Stimulated activated CD4-positive, alpha-beta T cell treated with anti-CD3 and anti-CD28 coated beads, Interleukin-1b, Interleukin-23, amount 100 ng/mL, for 24 hours (primary cell): ENCODE measurements around the gene KMT2B.

ENCODE experiments used
- DNase-seq, 4 experiments: peaks; one replicate each; pipeline ENCODE4 v3.0.0-alpha.2; 2020; ENCODE audit warnings: low read depth in 4 of 4, low spot score in 1 of 4

Gene KMT2B

DNA sequence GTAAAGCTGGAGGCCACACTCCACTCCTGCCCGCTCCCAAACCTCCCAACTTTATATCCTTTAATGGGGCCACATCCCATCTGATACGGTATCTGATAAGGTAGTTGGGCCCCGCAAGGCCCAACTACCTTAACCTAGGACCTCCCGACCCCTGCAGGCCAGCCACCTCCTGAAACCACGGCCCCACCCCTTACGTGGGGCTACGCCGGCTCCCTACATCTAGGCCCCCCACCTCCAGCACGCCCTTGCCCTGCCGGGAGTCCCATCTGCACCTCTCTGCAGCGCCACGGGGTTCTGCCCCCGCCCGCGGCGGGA lies 22.3 kb downstream of the KMT2B start:
- DNase-seq = peak in 1 of 4 experiments; percentile 30

GRCh38 chr19:35740423-35741202 lies 22.8 kb downstream of the KMT2B start:
- peak in 3 of 4 experiments; percentile 89 to 96 (median 93) for DNase-seq

DNA sequence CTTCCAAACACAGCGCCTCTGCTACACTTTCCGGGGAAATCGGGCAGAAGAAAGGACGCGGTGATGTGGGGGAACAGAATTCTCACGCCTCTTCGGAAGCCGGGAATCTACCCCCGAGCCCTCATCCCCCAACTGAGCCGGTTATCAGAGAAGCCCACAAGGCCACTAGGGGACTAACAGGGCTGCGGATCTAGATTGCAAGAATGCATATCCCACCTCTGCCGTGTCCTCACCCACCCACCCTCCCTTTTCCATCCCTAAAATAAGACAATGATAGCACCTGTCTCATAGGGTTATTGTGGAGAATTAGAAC lies 23.4 kb downstream of the KMT2B start:
- no peak for DNase-seq

DNA sequence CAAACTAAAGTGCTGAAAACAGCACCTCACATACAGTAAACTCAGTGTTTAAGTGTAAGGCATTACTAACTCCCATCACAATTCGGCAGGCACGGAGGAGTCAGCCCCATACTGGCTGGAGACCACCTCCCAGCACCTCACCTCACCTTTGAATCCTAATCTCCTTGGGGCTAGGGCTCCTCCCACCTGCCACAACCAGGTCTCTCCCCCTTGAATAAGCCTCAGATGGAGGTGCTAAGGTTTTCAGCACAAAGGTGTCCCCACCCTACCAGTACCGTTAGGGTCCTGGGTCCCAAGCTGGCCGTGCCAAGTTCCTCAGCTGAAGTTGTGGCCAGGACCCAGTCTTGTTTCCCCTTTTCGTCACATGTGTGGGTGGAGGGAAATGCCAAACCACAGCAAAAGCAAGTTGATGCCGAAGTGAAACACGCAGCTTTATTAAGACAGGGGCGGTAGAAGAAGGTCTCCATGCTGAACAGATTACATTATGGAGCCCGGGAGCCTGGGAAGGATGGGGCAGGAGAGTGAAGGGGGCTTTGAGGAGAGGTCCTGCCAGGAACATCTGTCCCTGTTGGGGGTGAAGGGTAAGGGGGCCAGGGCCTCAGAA lies 24.4 kb downstream of the KMT2B start, which contains the start of gene IGFLR1:
Gene IGFLR1, minus strand, starts transcription at position 332 of the 604 bp plus-strand sequence. CDS start 1,272 bp downstream, outside the sequence.
- DNase-seq = peak in 2 of 4 experiments; percentile 60 to 63

- DNase-seq = no peak
Observed at GRCh38 chr19:35743640-35744429, 26.0 kb downstream of the KMT2B start.

DNA sequence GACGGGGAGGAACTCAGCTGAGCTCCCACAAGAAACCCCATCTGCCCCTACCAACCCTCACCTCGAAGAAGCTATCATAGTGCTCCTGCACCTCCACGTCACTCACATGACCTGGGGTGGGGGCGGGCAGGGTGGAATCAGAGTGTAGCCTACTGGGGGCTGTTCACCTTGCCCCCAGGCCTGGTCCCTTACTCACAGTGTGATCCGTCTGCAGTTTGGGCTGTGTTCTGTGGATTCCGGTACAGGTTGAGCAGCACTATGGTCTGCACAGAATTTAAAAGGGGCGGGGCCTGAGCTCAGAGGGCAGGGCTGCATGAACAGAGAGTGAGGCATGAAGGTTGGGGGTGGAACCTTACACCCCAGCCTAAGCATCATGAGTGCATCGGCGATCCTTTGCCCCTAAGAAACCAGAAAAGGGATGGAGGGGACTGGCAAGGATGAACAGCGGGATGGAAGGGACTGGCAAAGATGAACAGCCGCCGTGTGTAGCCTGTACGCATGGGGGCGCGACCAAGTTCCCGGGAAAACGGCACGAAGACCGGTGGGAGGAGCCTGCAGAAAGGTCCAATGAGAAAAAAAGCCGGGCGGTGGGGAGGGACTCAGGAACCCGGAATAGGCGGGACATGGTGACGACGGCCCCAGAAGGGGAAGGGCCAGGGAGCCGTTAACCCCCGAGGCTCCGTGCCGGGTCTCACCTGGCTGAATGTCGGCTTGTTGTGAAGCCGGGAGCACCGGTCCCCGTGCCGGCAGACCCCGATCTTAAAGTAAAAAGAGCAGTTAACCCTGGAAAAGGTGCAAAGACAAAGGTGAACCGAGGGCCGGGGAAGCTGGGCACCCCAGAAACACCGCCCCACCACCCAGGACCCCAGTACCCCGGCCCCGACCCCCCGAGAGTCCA lies 26.9 kb downstream of the KMT2B start:
- peak; percentile 74 to 91 (median 86) for DNase-seq

- peak; percentile 75 to 91 (median 89) for DNase-seq
Observed at GRCh38 chr19:35745328-35746086, 27.7 kb downstream of the KMT2B start, which contains the start of the genes PSENEN and U2AF1L4. PSENEN (plus strand) TSS chr19:35745651; CDS start chr19:35745931, 280 bp downstream. U2AF1L4 (minus strand) TSS chr19:35745418; CDS start chr19:35745391, 27 bp downstream.

DNA sequence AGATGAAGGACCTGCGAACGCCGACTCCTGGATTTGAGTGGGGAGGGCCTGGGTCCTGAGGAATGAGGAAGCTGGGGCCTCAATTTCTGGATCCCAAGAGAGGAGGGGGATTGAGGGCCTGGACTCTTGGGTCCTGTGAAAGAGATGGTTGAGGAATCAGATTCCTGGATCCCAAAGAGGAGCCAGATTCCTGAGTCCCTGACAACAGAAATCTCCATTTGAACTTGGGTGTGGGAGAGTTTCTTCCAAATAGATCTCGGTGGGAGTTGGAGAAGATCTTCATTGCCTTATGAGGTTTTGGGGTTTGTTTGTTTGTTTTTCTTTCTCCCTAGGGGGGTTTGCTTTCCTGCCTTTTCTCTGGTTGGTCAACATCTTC lies 28.3 kb downstream of the KMT2B start:
- no peak for DNase-seq

DNA sequence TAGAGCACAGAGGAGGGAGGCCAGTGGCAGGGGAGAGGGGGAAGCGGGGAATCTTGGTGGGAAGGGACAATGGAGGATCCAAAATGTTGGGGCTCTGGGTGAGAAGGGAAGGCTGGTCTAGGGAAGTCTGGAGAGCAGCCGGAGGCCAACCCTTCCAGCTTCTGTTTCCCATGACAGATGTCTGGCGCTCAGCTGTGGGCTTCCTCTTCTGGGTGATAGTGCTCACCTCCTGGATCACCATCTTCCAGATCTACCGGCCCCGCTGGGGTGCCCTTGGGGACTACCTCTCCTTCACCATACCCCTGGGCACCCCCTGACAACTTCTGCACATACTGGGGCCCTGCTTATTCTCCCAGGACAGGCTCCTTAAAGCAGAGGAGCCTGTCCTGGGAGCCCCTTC lies 28.7 kb downstream of the KMT2B start:
- no peak for DNase-seq

- peak; percentile 93 to 97 (median 95) for DNase-seq
Observed at GRCh38 chr19:35748106-35749020, 30.6 kb downstream of the KMT2B start, which contains the start of gene LIN37. LIN37 (plus strand) TSS chr19:35748576; CDS start chr19:35748725, 149 bp downstream.

DNA sequence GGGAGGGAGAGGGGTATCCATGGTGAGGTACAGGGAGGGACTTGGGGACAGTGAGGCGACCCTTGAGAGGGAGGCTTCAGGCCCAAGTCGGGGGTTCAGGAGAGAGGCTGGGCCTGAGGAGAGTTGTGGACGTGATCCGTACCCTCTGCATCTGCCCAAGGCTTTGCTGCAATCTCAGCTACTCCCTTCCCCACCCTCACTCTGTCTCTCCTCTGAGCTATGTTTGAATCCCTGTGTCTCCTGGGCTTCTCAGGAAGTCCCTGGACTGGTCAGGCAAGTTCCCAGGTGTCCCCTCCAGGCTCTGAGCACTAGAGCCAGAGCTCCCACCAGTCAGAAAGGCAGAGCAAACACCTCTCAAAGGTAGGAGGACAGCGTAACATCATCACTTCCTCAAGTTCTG lies 32.4 kb downstream of the KMT2B start:
- no peak for DNase-seq

DNA sequence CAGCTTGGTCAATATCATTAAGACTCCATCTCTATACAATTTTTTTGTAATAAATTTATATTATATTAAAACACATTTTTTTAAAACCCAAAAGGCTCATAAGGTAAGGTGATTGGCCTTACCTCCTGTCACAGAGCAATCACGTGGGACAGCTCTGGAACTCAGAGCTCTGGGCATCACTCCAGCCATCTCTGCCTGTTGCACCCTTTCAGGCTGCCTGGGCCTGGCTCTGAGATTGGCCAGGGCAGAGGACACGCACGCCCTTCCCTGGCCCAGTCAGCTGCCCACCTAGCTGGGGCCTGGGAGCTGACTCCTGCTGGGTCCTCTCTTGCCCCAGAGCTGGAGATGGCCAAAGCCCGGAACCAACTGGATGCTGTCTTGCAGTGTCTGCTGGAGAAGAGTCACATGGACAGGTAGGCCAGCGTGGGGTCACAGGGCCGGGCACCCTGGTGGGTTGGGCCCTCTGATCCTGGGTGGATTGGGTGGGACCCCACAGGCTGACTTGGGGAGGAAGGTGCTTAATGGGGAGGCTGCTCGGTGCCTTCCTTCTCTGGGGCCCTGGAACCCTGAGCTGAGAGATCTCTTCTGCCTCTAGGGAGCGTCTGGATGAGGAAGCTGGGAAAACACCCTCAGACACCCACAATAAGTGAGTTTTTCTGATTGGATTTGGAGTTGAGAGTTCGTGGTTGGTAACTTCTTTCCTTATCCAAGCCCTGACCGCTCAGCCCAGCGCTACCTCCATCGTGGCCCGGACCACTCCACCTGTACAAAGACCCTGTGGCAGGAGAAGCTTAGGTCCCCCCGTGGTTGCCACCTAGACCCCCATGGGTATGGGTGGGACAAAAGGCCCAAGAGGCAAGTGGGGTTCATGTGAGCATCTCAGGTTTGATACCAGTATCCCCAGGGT lies 34.3 kb downstream of the KMT2B start:
- no peak for DNase-seq

DNA sequence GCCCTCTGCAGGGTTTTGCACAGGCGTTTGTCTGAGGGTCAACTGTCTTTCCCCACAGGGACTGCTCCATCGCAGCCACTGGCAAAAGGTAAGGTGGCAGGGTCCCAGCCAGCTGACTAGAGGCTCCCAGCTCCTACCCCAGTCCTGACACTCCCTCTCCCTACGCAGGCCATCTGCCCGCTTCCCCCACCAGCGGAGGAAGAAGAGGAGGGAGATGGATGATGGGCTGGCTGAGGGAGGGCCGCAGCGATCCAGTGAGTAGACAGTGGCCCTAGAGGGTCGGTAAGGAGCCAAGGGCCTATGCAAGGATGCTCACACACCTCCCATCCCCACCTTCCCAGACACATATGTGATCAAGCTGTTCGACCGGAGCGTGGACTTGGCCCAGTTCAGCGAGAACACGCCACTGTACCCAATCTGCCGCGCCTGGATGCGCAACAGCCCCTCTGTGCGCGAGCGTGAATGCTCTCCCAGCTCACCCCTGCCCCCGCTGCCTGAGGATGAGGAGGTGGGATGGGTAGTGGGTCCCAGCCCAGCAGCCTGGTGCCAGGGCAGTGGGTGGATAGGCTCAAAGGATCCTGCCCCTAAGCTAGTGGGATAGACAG lies 35.0 kb downstream of the KMT2B start:
- no peak for DNase-seq

DNA sequence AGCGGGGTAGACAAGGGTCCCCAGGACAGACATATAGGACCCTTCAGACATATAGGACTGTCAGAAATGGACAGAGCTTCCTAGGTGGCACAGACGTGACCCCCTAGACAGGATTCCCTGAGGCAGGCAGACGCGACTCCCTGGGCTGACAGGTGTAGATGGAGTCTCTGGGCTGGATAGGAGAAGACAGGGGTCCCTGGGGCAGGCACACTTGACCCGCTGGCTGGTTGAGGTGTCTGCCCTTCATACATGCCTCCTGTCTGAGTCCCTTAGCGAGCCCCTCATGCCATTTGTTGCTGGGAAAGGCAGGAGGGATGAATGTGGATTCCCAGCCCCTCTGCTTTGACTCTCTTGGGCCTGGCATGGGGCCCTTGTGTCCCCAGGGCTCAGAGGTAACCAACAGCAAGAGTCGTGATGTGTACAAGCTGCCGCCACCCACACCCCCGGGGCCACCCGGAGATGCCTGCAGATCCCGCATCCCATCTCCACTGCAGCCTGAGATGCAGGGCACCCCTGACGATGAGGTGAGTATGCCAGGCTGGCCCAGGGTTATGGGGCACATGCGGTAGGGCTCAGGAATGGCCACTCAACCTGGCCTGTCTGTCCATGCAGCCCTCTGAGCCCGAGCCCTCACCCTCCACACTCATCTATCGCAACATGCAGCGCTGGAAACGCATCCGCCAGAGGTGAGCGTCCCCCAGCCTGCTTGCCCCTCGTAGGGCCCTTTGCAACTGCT lies 36.0 kb downstream of the KMT2B start:
- no peak for DNase-seq

DNA sequence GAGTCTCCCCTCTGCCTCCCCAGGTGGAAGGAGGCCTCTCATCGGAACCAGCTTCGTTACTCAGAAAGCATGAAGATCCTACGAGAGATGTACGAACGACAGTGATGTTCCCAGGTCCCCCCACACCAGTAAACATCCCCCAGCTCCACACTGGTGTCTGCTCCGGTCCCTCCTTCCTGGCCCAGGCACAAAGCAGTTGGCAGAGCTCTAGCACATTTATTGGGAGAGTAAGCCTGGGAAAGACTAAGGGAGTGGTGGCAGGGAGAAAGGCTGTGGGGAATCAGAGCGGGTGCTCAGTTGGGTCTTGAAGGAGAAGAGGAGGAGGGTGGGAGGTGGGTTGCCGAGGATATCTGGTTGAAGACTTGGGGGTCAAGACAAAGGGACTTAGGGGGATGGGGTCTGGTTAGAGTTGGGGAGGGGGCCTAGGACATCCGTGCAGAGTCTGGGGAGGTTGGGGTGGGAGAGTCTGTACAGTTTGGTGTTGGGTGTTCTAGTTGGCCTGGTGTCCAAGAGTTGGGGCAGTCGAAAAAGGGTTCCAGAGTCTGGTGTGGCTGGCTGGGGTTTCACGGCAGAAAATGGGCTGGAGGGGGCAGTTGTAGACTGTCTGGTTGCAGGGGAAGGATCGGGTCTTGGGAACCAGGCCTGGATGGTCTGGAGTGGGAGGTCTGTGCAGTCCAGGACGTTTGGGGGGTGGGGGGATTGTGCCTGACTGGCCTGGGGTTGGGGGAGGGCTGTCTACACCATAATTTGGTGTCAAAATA lies 36.7 kb downstream of the KMT2B start:
- DNase-seq = no peak

DNA sequence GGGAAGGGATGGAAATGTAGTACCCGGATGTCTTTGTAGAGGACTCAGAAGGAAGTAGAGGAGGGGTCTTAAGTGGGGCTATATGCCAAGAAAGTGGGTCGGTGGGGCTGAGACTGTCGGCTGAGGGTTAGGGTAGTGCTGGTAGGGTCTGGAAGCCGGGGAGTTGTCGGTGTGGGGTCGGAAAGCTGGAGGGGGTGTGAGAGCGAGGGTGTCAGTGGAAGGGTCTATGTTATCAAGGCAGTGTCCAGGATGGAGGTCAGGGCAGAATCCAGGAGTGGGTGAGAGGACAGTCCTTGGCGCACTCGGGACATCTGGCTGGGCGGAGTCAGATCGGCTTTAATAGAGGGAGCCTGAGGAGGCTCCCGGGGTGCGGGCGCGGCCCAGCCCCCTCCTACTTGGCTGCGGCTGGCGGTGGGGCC lies 37.3 kb downstream of the KMT2B start:
- no peak for DNase-seq
